ENCODE results near the gene IFNG-AS1.
A peak's percentile ranks its signal among the peaks of the same experiment; 100 is the strongest.

Gene IFNG-AS1

GRCh38 chr12:67996347-67996746 is 7.1 kb downstream of the IFNG-AS1 start:
- no peak for DNase-seq

GRCh38 chr12:67998379-67998778 is 9.1 kb downstream of the IFNG-AS1 start:
- no peak for DNase-seq

DNA sequence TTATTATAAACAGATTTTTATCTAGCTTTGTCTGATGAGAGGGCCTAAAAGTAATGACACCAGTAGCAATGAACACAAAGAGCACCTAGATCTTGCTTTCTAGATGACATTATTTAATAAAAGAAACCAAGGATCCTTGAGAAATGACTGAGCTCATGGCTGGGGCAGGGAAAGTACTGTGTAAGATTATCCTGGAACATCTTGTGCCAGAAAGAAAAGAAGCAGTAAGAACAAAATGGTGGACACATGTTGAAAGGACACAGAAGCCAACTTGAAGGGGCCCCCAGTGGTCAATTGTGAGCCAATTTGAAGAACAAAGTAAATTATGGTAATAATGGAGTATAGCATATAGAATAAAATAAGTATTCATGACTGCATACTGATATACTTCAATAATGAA is 10.0 kb downstream of the IFNG-AS1 start:
- DNase-seq = no peak

DNA sequence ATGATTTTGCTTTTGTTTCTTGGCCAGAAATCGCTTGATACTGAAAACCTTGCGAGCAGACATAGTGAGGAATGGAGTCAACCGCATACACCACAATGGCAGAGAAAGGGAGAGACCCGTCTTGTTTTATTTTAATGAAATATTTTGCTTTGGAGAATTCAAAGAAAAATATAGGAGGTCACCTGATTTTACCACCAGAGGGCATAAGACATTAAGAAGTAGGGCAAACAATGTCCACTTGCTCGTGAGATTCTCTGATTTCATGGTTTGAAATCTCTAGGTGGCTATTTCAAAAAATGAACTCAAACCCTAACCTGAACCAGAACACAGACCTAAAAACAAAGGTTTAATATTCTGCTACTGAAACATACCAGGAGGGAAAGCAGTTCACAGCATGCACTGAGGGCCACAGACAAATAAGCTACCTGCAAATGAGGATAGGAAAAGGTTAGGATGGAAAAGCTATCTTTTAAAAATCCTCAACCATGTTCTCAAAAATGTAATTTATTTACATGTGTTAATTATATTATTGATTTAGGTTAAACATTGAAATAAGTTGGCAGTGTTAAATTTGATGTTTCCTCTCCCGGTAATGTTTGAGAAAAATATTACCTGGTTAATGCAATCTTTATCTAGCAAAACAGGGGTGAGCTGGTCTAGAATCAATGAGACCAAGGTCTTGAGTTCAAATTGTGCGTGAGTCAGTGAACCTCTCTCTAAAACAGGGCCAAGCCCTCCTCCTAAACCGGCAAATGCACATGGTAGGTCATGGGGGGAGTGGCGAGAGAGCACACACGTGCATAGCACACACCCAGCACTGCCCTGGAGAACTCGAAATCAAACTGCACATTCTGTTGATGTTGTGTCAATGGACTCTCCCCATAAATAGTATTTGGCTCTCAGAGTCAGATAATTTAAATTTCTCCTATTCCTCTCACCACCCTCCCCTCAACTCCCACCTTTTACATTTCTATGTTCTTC is 12.5 kb downstream of the IFNG-AS1 start:
- DNase-seq = no peak

DNA sequence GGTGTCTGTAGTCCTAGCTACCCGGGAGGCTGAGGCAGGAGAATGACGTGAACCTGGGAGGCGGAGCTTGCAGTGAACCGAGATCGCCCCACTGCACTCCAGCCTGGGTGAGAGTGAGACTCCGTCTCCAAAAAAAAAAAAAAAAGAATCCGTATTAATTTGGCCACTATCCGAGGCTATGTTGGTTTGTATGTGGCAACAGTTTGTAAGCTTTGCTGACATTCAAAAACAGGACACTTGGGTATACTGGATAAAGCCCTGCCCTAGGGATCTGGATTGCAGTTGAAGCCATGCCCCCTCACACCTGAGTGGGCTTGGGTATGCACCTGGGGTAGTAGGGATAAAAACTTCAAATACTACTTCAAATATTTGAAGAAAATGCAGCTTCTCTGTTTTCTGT is 14.5 kb downstream of the IFNG-AS1 start:
- no peak for DNase-seq

DNA sequence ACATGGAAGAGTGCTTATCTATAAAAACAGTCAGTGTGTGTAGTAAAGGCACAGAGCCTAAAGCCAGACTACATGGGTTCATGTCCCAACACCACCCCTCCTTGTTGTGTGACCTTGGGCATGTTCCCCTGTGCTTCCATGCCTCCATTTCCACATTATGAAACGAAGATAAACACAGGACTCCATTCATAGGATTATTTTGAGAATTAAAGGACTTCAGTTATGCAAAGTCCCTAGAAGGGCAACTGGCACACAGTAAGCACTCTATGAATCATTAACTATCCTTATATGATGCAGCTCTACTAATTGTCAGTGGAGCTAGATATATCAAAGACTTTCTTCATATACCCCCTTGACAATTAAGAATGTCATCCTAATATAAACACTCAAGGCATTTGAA is 17.8 kb downstream of the IFNG-AS1 start:
- DNase-seq = no peak

DNA sequence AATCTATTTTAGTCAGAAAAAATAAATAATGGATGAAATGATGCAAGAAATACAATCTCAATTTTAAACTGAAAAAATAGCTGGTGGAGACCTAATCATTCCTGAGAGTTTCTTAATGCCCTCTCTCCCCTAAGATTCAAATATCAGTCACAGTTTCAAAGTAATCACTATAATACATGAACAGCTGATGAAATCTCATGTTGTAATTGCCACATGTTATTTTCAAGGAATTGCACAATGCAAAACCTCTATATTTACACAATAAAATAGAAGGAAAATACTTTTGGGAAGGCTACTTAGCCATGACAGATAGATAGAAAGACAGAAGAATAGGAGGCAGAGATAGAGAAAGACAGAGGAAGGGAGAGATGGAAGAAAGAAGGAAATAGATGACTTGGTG is 18.2 kb downstream of the IFNG-AS1 start:
- no peak for DNase-seq

GRCh38 chr12:68011206-68011881 is 22.1 kb downstream of the IFNG-AS1 start:
- no peak for DNase-seq

DNA sequence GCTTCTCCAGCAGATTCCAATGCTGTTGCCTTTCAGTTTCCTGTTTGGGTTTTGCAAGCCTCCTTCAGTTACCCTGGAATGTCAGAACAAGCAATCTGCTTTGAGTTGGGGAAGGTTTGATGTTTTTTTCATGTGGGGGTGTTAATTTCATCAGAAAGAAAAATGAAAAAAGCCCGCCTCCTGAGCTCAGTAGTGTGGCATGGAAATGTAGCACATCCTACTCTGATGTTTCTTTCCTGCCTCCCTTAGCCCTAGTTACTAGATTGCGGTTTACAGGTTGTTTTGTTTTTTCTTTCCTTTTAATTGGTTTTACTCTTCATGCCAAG is 22.6 kb downstream of the IFNG-AS1 start:
- no peak for DNase-seq

GRCh38 chr12:68012712-68013111 is 23.5 kb downstream of the IFNG-AS1 start:
- DNase-seq = no peak

GRCh38 chr12:68013181-68013580 is 23.9 kb downstream of the IFNG-AS1 start:
- DNase-seq = no peak

DNA sequence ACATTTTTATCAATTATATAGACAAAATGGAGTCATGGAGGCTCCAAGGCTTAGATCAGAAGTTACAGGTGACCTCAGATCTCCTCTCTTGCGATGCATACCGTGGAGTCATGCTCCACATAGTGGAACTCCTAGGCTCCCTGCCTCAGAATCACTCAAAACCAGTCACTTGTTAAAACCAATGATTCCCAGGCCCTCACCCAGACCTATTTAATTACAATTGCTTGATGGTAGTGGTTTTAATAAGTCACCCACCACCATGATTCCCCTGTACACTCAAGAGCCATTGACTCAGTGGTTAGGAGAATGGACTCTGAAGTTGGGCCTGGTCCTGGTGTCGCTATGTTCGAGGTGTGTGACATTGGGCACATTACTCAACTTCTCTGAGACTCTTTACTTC is 26.9 kb downstream of the IFNG-AS1 start:
- DNase-seq = no peak

- DNase-seq = no peak
Observed at GRCh38 chr12:68018315-68018714, 29.1 kb downstream of the IFNG-AS1 start.

GRCh38 chr12:68020049-68020448 is 30.8 kb downstream of the IFNG-AS1 start:
- DNase-seq = no peak

DNA sequence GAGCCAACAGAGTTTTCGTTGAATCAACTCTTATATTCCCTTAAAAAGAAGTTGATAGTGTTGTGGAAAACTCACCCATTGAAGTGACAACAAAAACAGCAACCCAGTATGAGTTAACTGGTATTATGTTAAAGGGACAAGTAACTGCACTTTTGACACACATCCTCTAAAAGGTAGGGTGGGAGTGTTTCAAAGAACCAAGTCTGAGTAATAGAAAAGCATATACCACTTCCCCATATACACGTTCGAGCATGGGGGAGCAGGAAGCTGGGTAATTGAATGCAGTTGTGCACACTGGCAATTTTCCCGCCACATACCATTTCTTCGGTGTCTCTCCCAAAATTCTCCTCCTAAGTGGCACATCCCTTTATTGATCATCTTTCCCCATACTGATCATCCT is 31.5 kb downstream of the IFNG-AS1 start:
- no peak for DNase-seq

DNA sequence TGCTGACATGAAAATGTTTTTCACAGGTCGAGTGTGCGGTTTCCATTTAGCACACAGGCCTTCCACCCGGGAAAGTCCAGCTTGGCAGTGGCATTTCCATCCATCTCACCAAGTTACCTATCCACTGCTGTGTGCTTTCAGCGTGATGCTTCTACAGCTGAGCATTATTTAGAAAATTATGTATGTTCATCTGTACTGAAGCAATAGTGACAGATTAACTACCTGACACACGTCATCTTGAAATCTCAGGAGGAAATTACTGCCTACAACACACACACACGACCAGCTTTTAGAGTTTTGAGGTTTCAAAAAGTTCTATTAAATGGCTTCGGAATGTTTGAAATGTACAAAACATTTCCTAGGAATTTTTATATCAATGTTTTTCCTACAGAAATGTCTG is 39.4 kb downstream of the IFNG-AS1 start:
- no peak for DNase-seq

DNA sequence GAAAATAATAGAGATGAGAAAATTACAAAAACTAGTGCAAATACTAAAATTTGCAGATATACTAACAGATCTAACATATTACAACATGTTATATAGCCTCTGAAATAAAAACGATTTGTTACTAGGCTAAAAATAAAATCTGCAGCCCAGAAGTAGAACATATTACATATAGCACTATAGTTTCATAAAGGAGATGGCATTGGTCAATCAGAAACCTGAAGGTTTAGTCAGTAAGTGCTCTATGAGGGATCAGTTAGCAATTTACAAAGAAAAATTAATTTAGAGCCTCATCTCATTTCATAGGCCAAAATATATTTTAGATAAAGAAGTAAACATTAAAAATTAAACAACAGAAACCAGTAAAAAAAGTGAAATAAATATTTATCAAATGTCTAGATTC is 41.0 kb downstream of the IFNG-AS1 start:
- DNase-seq = no peak

DNA sequence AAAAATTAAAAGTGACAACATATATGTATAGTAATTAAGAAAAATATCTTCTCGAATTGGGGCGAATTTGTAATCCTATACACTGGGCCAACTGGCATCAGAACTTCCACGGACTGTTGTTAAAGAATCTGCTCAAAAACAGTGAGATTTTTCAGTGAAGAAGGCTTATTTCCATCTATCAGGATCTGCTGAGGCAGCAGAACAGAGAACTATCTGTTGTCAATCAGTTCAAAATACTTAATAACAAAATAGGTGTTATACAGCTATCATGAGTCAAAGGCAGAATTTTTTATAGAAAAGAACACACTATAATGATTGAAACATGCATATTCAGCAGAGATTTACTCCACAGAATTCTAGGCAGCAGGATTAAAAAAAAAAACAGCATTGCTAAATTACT is 41.9 kb downstream of the IFNG-AS1 start:
- DNase-seq = no peak

DNA sequence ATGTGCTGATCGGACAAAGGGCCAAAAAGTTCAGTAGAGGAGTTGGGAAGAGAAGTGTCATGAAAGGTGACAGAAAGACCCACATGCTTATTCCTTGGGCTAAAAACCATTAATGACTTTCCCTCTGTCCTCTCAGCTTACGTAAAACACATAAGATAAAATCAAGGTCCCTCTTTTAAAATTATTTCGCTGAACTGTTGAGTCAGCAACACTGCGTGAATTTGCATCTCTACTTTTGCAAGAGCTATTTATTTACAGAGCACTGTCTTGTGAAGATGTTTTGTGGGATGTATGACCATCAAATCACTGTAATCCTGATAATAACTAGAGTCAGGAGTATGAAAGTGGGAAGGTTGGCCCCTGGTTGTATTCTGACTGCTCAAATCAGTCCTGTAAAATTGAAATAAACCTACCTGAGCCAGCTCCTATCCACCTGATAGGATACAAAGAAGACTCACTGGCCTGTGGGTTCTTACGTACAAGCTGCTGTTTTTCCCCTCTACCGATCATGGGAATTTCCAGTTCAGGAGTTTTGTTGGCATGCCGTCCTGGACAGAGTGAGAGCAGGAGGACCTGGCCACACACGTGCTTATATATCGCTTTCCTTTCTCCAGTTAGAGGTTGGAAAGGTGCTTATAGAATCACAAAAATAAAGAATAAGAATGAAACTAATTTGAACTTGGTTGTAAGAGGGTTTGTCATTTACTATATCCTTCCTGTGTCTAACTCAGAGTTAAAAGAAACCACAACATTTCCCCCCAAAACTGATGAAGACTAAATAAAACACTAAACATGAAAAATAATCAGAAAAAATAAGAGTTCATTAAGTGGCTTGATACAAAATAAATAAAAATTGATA is 42.9 kb downstream of the IFNG-AS1 start:
- no peak for DNase-seq

GRCh38 chr12:68034567-68034966 is 45.3 kb downstream of the IFNG-AS1 start:
- no peak for DNase-seq

DNA sequence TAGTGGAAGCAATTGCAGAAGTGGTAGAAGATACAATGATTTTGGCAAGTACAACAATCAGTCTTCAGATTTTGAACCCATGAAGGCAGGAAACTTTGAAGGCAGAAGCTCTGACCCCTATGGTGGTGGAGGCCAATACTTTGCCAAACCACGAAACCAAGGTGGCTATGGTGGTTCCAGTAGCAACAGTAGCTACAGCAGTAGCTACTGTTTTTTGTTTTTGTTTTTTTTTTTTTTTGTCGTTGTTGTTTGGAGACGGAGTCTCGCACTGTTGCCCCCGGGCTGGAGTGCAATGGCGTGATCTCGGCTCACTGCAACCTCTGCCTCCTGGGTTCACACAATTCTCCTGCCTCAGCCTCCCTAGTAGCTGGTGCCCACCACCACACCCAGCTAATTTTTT is 47.4 kb downstream of the IFNG-AS1 start:
- DNase-seq = no peak

DNA sequence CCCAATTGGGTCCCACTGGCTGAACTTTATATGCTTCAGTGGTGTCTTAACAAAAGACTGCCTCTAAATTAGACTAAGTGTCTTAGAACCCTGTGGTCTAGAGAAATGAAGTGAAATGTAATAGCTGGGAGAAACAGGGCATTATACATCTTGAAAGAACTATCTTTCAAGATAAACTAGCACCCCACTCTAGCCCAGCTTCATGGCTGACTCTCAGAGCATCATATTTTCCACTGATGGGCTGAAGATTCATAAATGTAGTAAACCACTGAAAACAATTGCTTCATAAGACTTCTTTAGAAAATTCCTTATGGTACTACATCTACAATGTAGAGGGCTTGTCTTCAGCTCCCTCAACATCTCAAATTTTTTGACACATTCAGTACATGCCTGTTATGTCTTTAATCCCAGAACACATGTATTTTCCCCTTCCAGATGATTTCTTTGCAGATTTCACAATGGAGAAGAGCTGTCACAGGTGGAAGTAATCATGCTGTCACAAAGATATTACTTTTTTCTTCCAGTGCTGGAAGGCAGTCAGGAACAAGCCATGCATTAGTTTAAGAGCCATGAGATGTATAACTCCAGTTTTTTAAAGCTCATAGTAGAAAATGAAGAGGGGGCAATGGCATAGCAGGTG is 48.5 kb downstream of the IFNG-AS1 start:
- peak; percentile 25 for DNase-seq

DNA sequence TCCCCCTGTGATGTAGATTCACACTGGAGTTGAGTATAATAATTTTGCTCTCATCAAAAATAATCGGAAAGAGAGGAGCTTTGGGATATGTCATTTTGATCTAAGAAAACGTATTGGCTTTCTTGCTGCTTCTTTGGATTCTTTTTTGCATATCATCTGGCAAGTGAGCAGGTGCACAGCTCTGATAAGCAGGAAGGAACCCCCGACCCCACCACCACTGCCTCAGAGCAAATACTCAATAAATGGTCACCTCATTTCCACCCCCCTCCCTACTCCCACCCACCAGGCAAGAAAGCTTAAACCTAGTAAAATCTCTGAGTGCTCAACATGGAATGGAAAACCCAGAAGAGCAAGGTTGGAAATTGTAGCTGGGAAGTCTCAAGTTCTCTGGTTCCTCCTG is 49.4 kb downstream of the IFNG-AS1 start:
- DNase-seq = no peak

Data from stimulated activated CD4-positive, alpha-beta T cell treated with anti-CD3 and anti-CD28 coated beads, Interleukin-4, amount 100 ng/mL, for 24 hours (primary cell).